Spleen (tissue), 7 donors: ENCODE data around the gene VTI1A.

Source experiments
- POLR2A ChIP-seq, 3 donors: fragments of 450-650 bp; IDR thresholded peaks; one replicate each; pipeline ENCODE4 v1.5.1; 2017; ENCODE audit warnings: antibody characterized with exemption in 3 of 3, mild to moderate bottlenecking in 1 of 3
- POLR2AphosphoS5 ChIP-seq, 3 donors: sonication (generic); formaldehyde crosslinking; IDR thresholded peaks; one replicate each; pipeline ENCODE4 v1.5.1; 2017; ENCODE audit warnings: antibody characterized with exemption in 3 of 3
- TF ChIP-seq, protein P1 (sequence below), 11 experiments: fragments of 200-600 bp in 7 of 11; fragments of 450-650 bp in 4 of 11; sonication (generic) in 4 of 11; IDR thresholded peaks in 8 of 11; conservative IDR thresholded peaks in 3 of 11; 1 replicate in 7 of 11; 2 replicates in 4 of 11; pipeline versions ENCODE4 v1.4.0 to v1.8.0; 2016 to 2021; ENCODE audit warnings: antibody characterized with exemption in 11 of 11, inconsistent platforms in 4 of 11, mild to moderate bottlenecking in 1 of 11
- donor health status: DM: no; HTN: no; CAD: no; lungs with moderate emphysema.
- donor health status: DM: no; HTN: no; CAD: no.
- donor health status: DM: no; HTN: no; CAD: no.

DNA sequence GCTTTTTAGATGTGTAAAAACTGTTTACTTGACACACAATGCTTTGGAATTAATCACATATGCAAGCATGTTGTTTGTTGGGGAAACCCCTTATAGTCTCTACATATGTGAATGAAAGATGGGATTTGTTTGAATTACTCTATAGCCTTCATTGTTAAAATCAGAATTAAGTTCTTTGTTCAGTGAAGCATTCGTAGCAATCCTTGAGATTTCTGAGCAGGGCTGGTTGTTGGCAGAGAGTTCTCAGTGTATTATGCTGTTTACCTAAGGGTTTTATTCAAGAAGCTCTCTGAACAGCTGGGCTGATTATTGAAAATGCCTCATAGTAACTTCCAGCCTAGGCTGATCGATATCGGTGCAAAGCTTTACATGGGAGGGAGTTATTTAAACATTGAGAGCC lies 190.9 kb downstream of the VTI1A start:
- TF ChIP-seq POLR2A (IDR thresholded peaks at IDR 0.05): no peak
- TF ChIP-seq, protein P1, sequence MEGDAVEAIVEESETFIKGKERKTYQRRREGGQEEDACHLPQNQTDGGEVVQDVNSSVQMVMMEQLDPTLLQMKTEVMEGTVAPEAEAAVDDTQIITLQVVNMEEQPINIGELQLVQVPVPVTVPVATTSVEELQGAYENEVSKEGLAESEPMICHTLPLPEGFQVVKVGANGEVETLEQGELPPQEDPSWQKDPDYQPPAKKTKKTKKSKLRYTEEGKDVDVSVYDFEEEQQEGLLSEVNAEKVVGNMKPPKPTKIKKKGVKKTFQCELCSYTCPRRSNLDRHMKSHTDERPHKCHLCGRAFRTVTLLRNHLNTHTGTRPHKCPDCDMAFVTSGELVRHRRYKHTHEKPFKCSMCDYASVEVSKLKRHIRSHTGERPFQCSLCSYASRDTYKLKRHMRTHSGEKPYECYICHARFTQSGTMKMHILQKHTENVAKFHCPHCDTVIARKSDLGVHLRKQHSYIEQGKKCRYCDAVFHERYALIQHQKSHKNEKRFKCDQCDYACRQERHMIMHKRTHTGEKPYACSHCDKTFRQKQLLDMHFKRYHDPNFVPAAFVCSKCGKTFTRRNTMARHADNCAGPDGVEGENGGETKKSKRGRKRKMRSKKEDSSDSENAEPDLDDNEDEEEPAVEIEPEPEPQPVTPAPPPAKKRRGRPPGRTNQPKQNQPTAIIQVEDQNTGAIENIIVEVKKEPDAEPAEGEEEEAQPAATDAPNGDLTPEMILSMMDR (IDR thresholded peaks at IDR 0.05 in 8 of 11, conservative IDR thresholded peaks at IDR 0.05 in 3 of 11): no peak
- no peak for TF ChIP-seq POLR2AphosphoS5 (IDR thresholded peaks at IDR 0.05)
